CD14-positive monocyte (primary cell): ENCODE measurements around the gene OAF. TPM values are rescaled to one million over a fixed set of nuclear protein-coding genes. Genes with fewer than 3 reads are reported as not detected.

Source experiments
- DNase-seq, 3 donors: peaks; one replicate each; pipeline ENCODE4 v3.0.0-alpha.2; 2011 to 2022
- H2AFZ ChIP-seq: 2 replicates; pipeline ENCODE4 v1.6.0; 2012; ENCODE audit warnings: mild to moderate bottlenecking, low read depth, low read length, inconsistent platforms; ENCODE audit not compliant: insufficient read depth, poor library complexity, severe bottlenecking
- H3K27ac ChIP-seq, 2 donors: 1 replicate in 1 of 2; 2 replicates in 1 of 2; pipeline ENCODE4 v1.5.1; 2012 to 2013; ENCODE audit warnings: low read length in 2 of 2, control low read depth in 1 of 2, inconsistent platforms in 1 of 2, low read depth in 1 of 2, mild to moderate bottlenecking in 1 of 2
- H3K27me3 ChIP-seq, 2 donors: one replicate each; pipeline versions ENCODE4 v1.6.0 to v1.6.1; 2011 to 2013; ENCODE audit warnings: low read length in 2 of 2; ENCODE audit not compliant: control insufficient read depth in 2 of 2, insufficient read depth in 2 of 2
- H3K36me3 ChIP-seq, 2 donors: replicated peaks in 1 of 2; 1 replicate in 1 of 2; 2 replicates in 1 of 2; pipeline versions ENCODE4 v1.5.1 to v1.6.1; 2012 to 2013; ENCODE audit warnings: low read length in 2 of 2, control low read depth in 1 of 2, inconsistent platforms in 1 of 2, mild to moderate bottlenecking in 1 of 2; ENCODE audit not compliant: insufficient read depth in 2 of 2, control insufficient read depth in 1 of 2
- H3K4me1 ChIP-seq, 2 donors: 1 replicate in 1 of 2; 2 replicates in 1 of 2; pipeline versions ENCODE4 v1.5.1 to v1.6.1; 2012 to 2013; ENCODE audit warnings: low read length in 2 of 2, control low read depth in 1 of 2, inconsistent platforms in 1 of 2, mild to moderate bottlenecking in 1 of 2, moderate library complexity in 1 of 2; ENCODE audit not compliant: insufficient read depth in 2 of 2, control insufficient read depth in 1 of 2
- H3K4me2 ChIP-seq: replicated peaks from 2 replicates; pipeline ENCODE3; 2012; ENCODE audit warnings: low read length, moderate library complexity, mild to moderate bottlenecking; ENCODE audit not compliant: poor library complexity, severe bottlenecking; ENCODE audit errors: extremely low read depth
- H3K4me3 ChIP-seq, 3 experiments: fragments of 200-600 bp in 1 of 3; sonication (generic) in 1 of 3; replicated peaks in 1 of 3; 1 replicate in 2 of 3; 2 replicates in 1 of 3; pipeline ENCODE4 v1.5.1; 2011 to 2013; ENCODE audit warnings: low read length in 3 of 3, mild to moderate bottlenecking in 3 of 3, control low read depth in 2 of 3, low read depth in 2 of 3, inconsistent platforms in 1 of 3, moderate library complexity in 1 of 3
- H3K79me2 ChIP-seq: 2 replicates; pipeline ENCODE4 v1.6.0; 2012; ENCODE audit warnings: mild to moderate bottlenecking, control low read depth, inconsistent platforms, low read length, moderate library complexity; ENCODE audit not compliant: insufficient read depth
- H3K9ac ChIP-seq: 2 replicates; pipeline ENCODE4 v1.6.0; 2017; ENCODE audit warnings: low read length, mild to moderate bottlenecking; ENCODE audit not compliant: insufficient read depth, poor library complexity, severe bottlenecking
- H3K9me3 ChIP-seq, 2 donors: replicated peaks in 1 of 2; 1 replicate in 1 of 2; 2 replicates in 1 of 2; pipeline versions ENCODE4 v1.5.1 to v1.6.1; 2012 to 2013; ENCODE audit warnings: low read length in 2 of 2, control low read depth in 1 of 2; ENCODE audit not compliant: control insufficient read depth in 1 of 2, insufficient read depth in 1 of 2
- H4K20me1 ChIP-seq: 2 replicates; pipeline ENCODE4 v1.6.0; 2012; ENCODE audit warnings: mild to moderate bottlenecking, low read length, control low read depth, moderate library complexity; ENCODE audit not compliant: insufficient read depth
- H3K27ac Mint-ChIP-seq, 7 donors: one replicate each; pipeline ENCODE4 v1.8.0; 2020; ENCODE audit warnings: mild to moderate bottlenecking in 7 of 7, mixed read lengths in 7 of 7, moderate library complexity in 6 of 7, inconsistent platforms in 2 of 7
- H3K27me3 Mint-ChIP-seq, 3 donors: one replicate each; pipeline ENCODE4 v1.8.0; 2021 to 2022; ENCODE audit warnings: low read depth in 3 of 3, mild to moderate bottlenecking in 3 of 3, mixed read lengths in 3 of 3, moderate library complexity in 3 of 3, inconsistent platforms in 1 of 3
- H3K36me3 Mint-ChIP-seq, 2 donors: one replicate each; pipeline ENCODE4 v1.8.0; 2020; ENCODE audit warnings: mixed read lengths in 2 of 2, inconsistent platforms in 1 of 2, mild to moderate bottlenecking in 1 of 2
- H3K4me1 Mint-ChIP-seq: one replicate; pipeline ENCODE4 v1.8.0; 2020; ENCODE audit warnings: mild to moderate bottlenecking, mixed read lengths
- H3K4me3 Mint-ChIP-seq, 2 donors: one replicate each; pipeline ENCODE4 v1.8.0; 2020; ENCODE audit warnings: mild to moderate bottlenecking in 2 of 2, mixed read lengths in 2 of 2, moderate library complexity in 1 of 2
- H3K9me3 Mint-ChIP-seq, 7 donors: one replicate each; pipeline ENCODE4 v1.8.0; 2020 to 2022; ENCODE audit warnings: mixed read lengths in 7 of 7, mild to moderate bottlenecking in 6 of 7, moderate library complexity in 6 of 7, inconsistent platforms in 2 of 7
- CTCF ChIP-seq: fragments of 200-600 bp; IDR thresholded peaks from one replicate; pipeline ENCODE4 v1.8.0; 2022; ENCODE audit warnings: antibody characterized with exemption, mild to moderate bottlenecking
- WGBS: methylation state at CpG from one replicate; pipeline ENCODE4 v1.1.5; 2013; ENCODE audit warnings: missing lambda C conversion rate; ENCODE audit not compliant: insufficient coverage; 5-methylcytosine and 5-hydroxymethylcytosine counted together
- intact Hi-C, 2 donors: fragments of 100-400 bp; cut with micrococcal nuclease; formaldehyde crosslinking; loops; one replicate each; pipeline versions ENCODE4 v1.15.0 to v1.15.1; 2023
- polyA plus RNA-seq, 3 donors: library from polyadenylated mRNA; depleted of rRNA in 1 of 3; unstranded in 2 of 3; stranded (reverse) in 1 of 3; fragments of 300-500 nt in 2 of 3; fragments of >200 nt in 1 of 3; fragmentation: Illumina TruSeq in 2 of 3; gene quantifications; 1 replicate in 2 of 3; 2 replicates in 1 of 3; pipeline ENCODE4 v1.2.3, GENCODE V29; 2012 to 2021

Gene OAF
- polyA plus RNA-seq, 3 donors: 31.5 to 57.2 (median 49.2) TPM

GRCh38 chr11:120200677-120201076 is 10.2 kb upstream of the OAF start:
- WGBS: no CpG with 5 or more reads among the region's 1 CpG
- intact Hi-C loops: no loop called here
- Mint-ChIP-seq H3K27ac (no peak overlapping the region), H3K4me3 (no peak overlapping the region), H3K27me3 (peaks cover 6 to 25% (median 14%) of the 10 kb centered on the region in 3 donors), H3K36me3 (peaks cover 0 to 4% of the 10 kb centered on the region in 2 donors), H3K9me3 (no peaks in the 10 kb centered on the region), H3K4me1 (peaks cover 10% of the 10 kb centered on the region)
- no peak overlapping the region for H3K4me2 ChIP-seq
- no peaks in the 10 kb centered on the region for H3K36me3 ChIP-seq
- H3K9ac ChIP-seq: no peak overlapping the region
- H2AFZ ChIP-seq: no peak overlapping the region
- H3K79me2 ChIP-seq: no peaks in the 10 kb centered on the region
- H3K4me1 ChIP-seq: peaks cover 2% of the 10 kb centered on the region in 2 donors
- H3K9me3 ChIP-seq: no peaks in the 10 kb centered on the region
- no peak for DNase-seq
- H4K20me1 ChIP-seq: no peaks in the 10 kb centered on the region
- no peak overlapping the region for H3K27ac ChIP-seq
- TF ChIP-seq CTCF: no peak
- H3K4me3 ChIP-seq: no peak overlapping the region
- no peaks in the 10 kb centered on the region for H3K27me3 ChIP-seq

GRCh38 chr11:120201653-120202052 is 9.2 kb upstream of the OAF start:
- Histone ChIP-seq H3K9ac (no peak overlapping the region), H4K20me1 (no peaks in the 10 kb centered on the region), H3K4me1 (peaks cover 2 to 12% of the 10 kb centered on the region in 2 donors), H3K79me2 (no peaks in the 10 kb centered on the region), H3K4me2 (no peak overlapping the region), H2AFZ (no peak overlapping the region), H3K36me3 (no peaks in the 10 kb centered on the region), H3K4me3 (no peak overlapping the region), H3K9me3 (no peaks in the 10 kb centered on the region), H3K27ac (no peak overlapping the region), H3K27me3 (no peaks in the 10 kb centered on the region)
- no peak overlapping the region for H3K27ac Mint-ChIP-seq
- WGBS: no CpG with 5 or more reads among the region's 3 CpGs
- H3K27me3 Mint-ChIP-seq: peaks cover 5 to 19% (median 12%) of the 10 kb centered on the region in 3 donors
- peaks cover 4 to 6% of the 10 kb centered on the region in 2 donors for H3K36me3 Mint-ChIP-seq
- peaks cover 16% of the 10 kb centered on the region for H3K4me1 Mint-ChIP-seq
- TF ChIP-seq CTCF: no peak
- no peak for DNase-seq
- intact Hi-C loops: no loop called here
- no peak overlapping the region for H3K4me3 Mint-ChIP-seq
- H3K9me3 Mint-ChIP-seq: no peaks in the 10 kb centered on the region
